RPMI7951 (cell line): ENCODE measurements around the gene CCL19. TPM values are rescaled to one million over a fixed set of nuclear protein-coding genes. Genes with fewer than 3 reads are reported as not detected.

Experiments used
- DNase-seq: peaks from one replicate; pipeline ENCODE4 v3.0.0-alpha.2; 2012; ENCODE audit warnings: low read depth
- total RNA-seq: library from RNA; depleted of rRNA; stranded (reverse); fragments of >200 nt; shearing (Covaris generic); gene quantifications from 2 replicates; pipeline ENCODE4 v1.2.3, GENCODE V29; 2014

The CCL19 gene
- total RNA-seq, 1 experiment from 2014 or later, result not detected

- no peak for DNase-seq
These were observed 28.4 kb downstream of the CCL19 start, which contains the start of gene CCL27 for GRCh38 chr9:34662526-34663302. Gene CCL27 (minus strand): TSS chr9:34662657. CDS start chr9:34662633, 24 bp downstream.

GRCh38 chr9:34659592-34660253, 31.4 kb downstream of the CCL19 start:
- peak; percentile 21 for DNase-seq

GRCh38 chr9:34658461-34658860, 32.6 kb downstream of the CCL19 start:
- no peak for DNase-seq

GRCh38 chr9:34656992-34657391, 34.1 kb downstream of the CCL19 start:
- DNase-seq, result no peak

- no peak for DNase-seq
These were observed 35.7 kb downstream of the CCL19 start for GRCh38 chr9:34655394-34655793.

- peak; percentile 39 for DNase-seq
These were observed 36.6 kb downstream of the CCL19 start for GRCh38 chr9:34654323-34655051.

- DNase-seq, result no peak
These were observed 37.7 kb downstream of the CCL19 start for GRCh38 chr9:34653151-34654072.

GRCh38 chr9:34652602-34653000, 38.5 kb downstream of the CCL19 start:
- DNase-seq, result no peak

- no peak for DNase-seq
These were observed 39.0 kb downstream of the CCL19 start, which contains the start of gene IL11RA for GRCh38 chr9:34651876-34652601. Gene IL11RA (plus strand): TSS chr9:34652185. CDS start chr9:34655218, 3,033 bp downstream.

- no peak for DNase-seq
These were observed 39.8 kb downstream of the CCL19 start for GRCh38 chr9:34651321-34651720.

GRCh38 chr9:34650816-34651215, 40.3 kb downstream of the CCL19 start:
- DNase-seq, result peak; percentile 48

- DNase-seq, result no peak
These were observed 42.4 kb downstream of the CCL19 start for GRCh38 chr9:34648673-34649072.

GRCh38 chr9:34647651-34648050, 43.4 kb downstream of the CCL19 start:
- no peak for DNase-seq

GRCh38 chr9:34647084-34647403, 44.0 kb downstream of the CCL19 start:
- no peak for DNase-seq

GRCh38 chr9:34646211-34647083, 44.6 kb downstream of the CCL19 start, which contains the start of gene GALT:
Gene GALT (plus strand): TSS chr9:34646675. CDS start chr9:34646705, 30 bp downstream.
- DNase-seq, result peak; percentile 87

GRCh38 chr9:34644766-34645314, 46.2 kb downstream of the CCL19 start:
- DNase-seq, result no peak

GRCh38 chr9:34642679-34643078, 48.4 kb downstream of the CCL19 start:
- no peak for DNase-seq
